HFF-Myc (cell line): ENCODE results near the gene GPR176.

Experiments
- DNase-seq: peaks from one replicate; pipeline ENCODE4 v3.0.0-alpha.2; 2011; ENCODE audit warnings: low read depth; ENCODE audit errors: extremely low read depth
- H3K4me3 ChIP-seq: replicated peaks from 2 replicates; pipeline ENCODE4 v1.5.1; 2011; ENCODE audit warnings: low read depth, mild to moderate bottlenecking, control low read depth, low read length
- TF ChIP-seq, protein P1 (sequence below): IDR thresholded peaks from 2 replicates; pipeline ENCODE4 v1.5.1; 2012; ENCODE audit warnings: mild to moderate bottlenecking, low read depth, low read length, control low read depth; ENCODE audit errors: missing control alignments

The GPR176 gene

DNA sequence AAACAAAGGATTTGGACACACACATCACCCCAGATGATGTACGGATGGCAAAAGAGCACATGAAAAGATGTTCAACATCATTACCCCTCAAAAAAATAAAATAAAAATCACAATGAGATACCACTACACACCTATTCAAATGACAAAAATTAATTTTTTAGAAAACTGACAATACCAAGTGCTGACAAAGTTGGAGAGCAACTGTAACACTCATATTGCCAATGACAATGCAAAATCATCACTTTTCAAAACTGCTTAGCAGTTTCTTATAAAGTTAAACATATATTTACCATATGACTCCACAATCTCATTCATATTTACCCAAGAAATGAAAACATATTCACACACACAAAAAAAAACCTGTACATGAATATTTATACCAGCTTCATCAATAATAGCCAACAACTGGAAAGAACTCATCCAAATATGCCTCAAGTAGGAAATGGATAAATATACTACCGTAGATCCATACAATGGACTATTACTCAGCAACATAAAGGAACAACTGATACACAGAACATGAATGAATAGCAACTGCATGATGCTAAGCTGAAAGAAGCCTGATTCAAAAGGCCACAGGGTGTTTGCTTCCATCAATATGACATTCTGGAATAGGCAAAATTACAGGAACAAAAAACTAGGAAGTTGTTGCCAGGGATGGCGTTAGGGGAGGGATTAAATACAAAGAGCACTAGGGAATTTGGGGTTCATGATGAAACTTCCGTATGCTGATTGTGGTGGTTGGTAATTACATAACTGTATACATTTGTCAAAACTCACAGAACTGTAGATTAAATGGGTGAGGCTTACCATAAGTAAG lies 138.7 kb downstream of the GPR176 start:
- no peak overlapping the region for H3K4me3 ChIP-seq
- TF ChIP-seq, protein P1, sequence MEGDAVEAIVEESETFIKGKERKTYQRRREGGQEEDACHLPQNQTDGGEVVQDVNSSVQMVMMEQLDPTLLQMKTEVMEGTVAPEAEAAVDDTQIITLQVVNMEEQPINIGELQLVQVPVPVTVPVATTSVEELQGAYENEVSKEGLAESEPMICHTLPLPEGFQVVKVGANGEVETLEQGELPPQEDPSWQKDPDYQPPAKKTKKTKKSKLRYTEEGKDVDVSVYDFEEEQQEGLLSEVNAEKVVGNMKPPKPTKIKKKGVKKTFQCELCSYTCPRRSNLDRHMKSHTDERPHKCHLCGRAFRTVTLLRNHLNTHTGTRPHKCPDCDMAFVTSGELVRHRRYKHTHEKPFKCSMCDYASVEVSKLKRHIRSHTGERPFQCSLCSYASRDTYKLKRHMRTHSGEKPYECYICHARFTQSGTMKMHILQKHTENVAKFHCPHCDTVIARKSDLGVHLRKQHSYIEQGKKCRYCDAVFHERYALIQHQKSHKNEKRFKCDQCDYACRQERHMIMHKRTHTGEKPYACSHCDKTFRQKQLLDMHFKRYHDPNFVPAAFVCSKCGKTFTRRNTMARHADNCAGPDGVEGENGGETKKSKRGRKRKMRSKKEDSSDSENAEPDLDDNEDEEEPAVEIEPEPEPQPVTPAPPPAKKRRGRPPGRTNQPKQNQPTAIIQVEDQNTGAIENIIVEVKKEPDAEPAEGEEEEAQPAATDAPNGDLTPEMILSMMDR = no peak
- no peak for DNase-seq

DNA sequence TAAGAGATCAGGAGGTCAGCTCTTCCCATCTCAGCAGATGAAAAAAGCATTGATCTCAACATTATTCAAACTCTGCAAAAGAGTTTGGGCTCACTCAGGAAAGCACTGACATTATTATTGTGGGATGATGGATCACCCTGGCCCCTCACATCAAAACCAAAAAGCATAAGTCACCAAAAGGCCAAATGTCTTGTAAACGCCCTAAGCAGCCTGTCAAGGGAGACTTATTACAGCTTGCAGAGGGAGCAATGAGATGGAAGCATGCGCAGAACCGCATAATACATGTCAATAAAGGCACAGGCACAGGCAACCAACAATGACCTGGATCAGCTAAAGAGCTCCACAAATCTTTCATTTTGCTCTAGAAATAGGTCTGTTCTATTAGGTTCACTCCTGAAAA lies 142.0 kb downstream of the GPR176 start:
- DNase-seq = no peak
- H3K4me3 ChIP-seq = no peak overlapping the region
- TF ChIP-seq, protein P1 = no peak

DNA sequence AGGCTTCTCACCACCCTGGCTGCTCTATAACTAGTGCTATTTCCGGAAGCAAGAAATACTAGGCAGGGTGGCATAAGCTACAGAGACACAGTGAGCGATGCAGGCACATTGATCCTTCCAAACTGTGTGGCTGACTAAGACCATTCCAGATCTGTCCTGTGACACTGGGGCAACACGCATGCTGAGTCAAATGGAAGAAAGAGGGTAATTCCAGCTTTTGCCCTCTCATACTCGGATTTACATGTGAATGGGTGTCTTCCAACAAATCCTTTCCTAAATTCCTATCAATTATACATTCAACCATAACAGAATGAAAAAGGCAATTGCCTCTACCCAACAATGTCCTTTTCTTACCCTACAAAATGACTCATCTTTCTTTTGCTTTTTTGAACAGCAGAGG lies 142.6 kb downstream of the GPR176 start:
- TF ChIP-seq, protein P1 = no peak
- H3K4me3 ChIP-seq = no peak overlapping the region
- no peak for DNase-seq

DNA sequence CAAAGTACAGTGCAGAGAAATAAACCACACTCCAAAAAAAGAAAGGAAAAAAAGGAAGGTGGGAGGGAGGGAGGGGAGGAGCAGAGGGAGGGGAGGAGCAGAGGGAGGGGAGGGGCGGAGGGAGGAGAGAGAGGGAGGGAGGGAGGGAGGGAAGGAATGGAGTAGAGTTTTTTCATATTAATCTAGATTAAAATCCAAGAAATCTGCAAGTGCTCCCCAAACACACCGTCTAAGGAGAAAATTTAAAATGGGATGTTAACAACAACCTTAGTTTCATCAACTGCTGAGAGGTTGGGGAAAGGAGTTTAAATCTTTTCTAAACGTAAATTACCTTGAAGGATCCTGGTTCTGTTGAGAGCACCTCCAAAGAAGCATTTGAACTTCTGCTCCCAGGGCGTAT lies 144.0 kb downstream of the GPR176 start:
- H3K4me3 ChIP-seq = no peak overlapping the region
- no peak for DNase-seq
- TF ChIP-seq, protein P1 = no peak

DNA sequence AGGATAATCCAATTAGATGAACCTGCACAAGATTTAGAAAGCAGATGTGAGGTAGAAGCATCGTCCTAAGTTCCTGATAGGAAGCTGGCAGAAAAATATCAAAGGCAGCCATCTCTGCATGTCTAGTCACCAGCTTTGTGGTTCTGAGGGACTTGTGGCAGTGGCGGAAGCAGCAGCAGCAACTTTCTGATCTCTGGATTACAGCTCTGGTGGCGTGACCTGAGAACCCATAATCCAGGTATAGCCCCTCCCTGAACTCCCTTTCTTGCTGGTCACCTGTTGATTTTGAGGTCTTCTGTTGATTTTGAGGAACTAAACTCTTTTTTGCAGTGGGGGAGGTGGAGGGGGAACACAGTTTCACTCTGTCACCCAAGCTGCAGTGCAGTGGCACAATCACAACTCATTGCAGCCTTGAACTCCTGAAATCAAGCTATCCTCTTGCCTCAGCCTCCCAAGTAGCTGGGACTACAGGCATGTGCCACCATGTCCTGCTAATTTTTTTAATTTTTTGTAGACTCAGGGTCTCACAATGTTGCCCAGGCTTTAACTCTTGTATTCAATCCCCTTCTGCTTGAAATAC lies 145.3 kb downstream of the GPR176 start:
- DNase-seq = no peak
- TF ChIP-seq, protein P1 = no peak
- H3K4me3 ChIP-seq = no peak overlapping the region

DNA sequence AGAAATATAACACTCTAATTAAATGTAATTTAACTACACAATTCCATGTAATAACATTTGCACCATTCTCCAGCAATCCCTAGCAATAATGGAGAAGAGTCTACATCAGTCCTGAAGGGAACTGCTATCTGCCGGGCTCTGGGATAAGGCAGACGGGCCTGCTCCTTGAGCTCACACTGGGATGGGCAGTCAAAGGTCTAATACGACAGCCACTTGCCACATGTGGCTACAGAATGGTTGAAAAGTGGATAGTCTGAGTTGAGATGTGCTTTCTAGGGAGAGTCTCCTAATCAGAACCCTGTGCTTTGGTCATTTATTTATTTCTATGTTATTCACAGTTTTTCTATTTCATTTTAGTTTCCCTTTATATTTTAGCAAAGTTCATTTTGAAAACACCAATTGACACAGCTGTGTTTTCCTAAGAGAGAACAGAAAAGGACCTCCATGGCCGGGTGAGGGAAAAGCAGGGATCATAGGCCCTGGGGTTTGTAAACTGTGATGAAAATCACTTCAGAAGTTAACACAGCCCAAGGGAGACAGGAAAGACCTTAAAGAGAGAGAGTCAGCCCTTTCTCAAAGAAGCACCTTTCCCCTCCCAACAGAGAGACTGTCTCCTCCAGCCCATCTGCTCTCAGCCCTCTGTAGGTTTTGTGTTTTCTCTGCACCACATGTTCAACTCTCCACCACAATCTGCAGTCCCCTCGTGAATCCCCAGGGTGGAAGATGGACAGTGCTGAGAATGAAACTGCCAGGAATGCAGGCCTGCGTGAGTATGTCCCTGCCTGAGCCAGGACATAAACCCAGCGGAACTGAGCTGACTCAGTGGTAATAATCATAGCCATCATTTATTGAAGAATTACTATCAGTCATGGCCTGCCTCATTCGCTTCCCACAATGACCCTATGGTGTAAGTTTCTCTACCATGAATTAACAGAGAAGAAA lies 149.0 kb downstream of the GPR176 start:
- DNase-seq = no peak
- TF ChIP-seq, protein P1 = no peak
- no peak overlapping the region for H3K4me3 ChIP-seq
